Eye (tissue), 1 donor: ENCODE measurements around the gene HSDL1.
"Not testable (repeated sequence)": the region's sequence is repeated elsewhere in the genome, so short reads cannot be mapped to it uniquely, and the experiment has no call there.

ENCODE experiments used
- DNase-seq: peaks from one replicate; pipeline ENCODE4 v3.0.0-alpha.2; 2015

HSDL1 gene

DNA sequence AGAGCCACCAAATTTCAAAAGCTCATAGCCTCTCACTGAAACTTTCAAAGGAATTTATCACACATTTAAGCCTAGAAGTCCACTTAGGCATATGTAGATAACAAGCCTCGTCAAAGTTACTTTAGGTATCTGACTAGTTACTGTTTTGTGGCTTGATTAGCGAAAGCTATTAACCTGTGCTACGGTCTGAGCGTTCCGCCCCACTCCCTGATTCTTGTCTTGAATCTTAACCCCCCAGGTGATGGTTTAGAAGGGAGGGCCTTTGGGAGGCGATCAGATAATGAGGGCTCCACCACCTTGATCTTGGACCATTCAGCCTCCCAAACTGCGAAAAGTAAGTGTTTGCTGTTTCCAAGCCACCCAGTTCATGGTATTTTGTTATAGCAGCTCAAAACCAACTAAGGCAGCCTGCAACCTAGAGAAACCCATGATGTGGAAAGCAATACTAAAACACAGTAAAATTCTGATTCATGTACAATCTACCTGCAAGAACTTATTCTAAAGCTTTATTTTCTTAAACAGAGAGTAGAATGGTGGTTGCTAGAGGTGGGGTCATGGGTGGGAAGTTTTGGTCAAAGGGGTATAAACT, 7.1 kb downstream of the HSDL1 start:
- no peak for DNase-seq

DNA sequence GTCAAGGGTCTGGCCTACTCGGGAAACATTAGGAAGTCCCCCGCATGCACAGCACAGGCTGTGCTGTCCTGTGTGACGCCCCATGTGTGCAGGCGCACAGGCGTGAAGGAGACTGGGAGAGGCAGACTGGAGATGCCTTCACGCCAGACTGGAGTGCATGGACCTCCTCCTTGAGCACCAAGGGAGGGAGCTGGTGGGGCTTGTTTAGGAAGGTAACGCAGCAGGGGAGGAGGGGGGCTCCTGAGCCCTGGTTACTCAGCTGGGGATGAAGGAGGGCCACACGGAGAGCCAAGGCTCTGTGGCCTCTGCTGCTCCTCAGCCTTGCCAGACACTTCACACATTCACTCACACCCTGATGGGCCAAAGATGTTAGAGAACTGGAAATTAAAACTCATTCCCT, 7.7 kb downstream of the HSDL1 start:
- peak; percentile 45 for DNase-seq

DNA sequence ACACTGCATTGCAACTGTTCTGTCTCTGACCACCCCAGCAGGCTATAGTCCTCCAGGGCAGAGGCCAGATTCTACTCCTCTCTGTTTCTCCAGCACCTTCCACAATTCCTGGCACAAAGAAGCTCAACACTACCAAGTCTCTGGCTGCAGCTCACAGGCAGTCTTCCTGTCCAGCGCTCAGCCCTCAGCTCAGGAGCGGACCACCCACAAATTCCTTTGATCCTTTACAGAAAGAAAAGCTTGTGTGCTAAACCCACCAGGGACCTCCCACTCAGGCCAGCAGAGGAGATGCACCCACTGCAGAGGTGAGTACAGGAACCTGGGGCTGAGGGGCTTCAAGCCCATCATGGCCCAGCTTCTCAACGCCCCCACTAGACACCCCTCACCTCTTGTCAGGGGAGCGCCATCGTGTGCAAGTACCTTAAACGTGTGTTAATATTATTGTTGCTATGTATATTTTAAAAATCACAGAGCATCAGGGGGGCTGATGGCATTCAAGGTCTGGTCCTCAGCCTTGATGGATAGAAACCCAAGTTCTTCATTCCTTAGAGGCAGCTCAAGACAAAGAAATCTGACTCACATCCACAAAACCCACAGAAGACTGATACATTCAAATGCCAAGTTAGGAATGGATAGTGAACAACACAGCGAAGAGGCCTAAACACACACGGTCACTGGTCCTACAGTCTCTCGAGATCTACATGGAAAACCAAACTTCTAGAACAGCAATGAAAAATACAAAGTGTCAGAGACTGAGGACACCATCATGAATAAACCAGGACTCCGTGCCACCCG, 8.4 kb downstream of the HSDL1 start:
- peak; percentile 42 for DNase-seq

DNA sequence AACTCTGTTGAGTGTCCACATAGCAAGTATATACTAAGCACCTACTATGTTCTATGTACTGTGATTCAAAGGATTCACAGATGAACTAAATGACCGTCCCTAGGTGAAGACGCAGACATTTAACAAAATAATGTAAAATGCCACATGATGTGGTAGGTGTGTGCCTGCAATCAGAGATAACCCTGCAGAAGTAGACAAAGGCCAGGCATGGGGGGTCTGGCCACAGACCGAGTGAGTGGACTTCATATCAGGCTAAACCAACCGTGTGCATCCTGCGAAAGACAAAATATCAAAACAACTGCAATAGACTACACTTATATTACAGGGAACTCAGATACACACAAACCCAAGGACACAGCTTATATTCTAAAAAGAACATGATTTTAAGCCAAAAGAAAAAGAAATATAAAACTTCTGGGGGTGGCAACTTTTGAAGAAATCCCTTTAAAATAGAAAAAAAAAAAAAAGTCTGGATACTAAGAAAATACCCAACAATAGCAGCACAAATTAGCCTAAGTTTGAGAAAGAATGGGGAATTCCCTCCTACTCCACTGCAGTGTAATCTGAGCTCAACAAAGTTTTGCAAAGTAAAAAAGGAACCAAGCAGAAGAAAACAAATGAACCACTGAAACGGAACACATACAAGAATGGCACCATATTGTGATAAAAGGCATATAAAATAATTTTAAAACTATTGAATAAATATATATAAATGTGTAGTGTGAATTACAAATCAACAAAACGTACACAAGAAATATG, 12.3 kb downstream of the HSDL1 start:
- DNase-seq: no peak

DNA sequence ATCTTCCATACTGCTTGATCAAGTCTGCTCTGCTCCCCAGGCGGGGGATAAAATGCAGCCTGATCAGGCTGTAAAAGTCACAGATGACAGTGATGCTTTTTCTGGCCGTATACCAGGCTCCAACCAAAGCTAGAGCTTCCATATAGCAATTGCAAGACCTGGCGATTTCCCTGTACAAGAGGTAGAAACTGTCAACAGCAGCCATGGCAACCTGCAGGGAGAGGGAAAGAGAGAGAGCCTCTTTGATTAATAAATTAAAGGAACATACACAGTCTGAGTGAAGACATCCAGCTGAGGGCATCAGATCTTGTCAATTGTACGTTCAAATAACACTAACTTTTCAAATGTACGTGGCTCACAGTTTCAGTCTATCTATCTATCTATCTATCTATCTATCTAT, 13.9 kb downstream of the HSDL1 start:
- no peak for DNase-seq

DNA sequence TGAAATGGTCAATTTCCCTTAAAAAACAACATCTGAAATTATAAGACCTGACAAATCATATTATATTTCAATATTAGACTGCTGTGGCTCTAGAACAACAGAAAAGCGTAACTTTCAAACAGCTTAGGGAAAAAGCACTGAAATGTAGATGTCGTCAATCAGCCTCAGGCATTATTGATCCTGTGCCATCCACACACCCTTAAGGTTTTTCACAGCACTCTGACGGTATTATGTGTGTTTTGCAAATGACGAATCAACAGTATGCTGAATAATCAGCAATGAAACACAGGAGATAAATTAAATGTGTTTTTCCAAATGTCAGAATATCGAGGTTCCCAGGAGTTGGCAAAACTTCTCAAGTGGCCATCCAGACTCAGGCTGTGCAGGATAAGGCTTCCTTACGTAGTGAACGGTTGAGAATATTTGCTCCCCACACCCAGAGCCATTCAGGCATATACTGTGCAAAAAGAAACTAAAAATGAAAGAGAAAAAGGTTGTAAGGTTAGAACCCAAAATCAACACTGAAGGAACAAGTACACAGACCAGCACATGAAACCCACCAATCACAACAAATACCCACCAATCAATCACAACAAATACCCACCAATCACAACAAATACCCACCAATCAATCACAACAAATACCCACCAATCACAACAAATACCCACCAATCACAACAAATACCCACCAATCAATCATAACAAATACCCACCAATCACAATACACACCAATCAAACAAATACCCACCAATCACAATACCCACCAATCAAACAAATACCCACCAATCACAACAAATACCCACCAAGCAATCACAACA, 20.5 kb downstream of the HSDL1 start:
- DNase-seq: no peak

DNA sequence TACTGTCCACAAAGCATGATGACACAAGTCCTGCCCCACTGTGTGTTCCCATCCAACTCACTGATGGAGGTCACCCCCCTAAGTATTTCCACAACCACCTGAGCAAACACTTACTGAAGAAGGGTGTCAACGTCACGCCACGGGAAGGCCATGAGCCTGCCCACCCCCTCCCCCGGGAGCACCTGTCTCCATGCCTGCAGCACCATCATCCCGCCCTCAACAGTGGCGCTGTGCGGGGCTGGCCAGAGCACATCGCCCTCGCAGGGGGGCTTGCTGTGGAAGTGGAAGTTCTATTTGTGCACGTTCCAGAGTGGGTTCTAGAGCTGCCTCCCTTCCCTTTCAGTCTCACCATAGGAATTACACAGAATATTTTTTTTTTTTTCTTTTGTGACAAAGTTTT, 24.0 kb downstream of the HSDL1 start:
- no peak for DNase-seq

DNA sequence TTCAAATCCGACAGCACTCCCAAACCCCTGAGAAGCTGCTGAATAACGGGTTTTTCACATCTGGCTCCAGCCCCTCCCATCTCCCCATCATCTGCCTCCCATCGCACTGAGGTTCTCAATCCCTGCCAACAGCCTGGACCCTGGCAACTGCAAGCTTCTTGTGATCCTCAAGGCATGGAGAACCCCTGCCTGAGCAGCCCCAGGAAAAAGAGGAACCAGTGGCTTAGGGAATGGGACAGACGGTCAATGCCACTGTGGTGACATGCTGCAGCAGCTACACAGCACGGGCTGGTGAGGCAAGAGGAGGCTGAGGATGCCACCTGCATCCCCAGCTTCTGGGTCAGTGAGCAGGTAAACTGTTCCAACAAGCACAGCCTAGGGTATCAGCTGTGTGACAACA, 25.0 kb downstream of the HSDL1 start:
- DNase-seq: no peak

DNA sequence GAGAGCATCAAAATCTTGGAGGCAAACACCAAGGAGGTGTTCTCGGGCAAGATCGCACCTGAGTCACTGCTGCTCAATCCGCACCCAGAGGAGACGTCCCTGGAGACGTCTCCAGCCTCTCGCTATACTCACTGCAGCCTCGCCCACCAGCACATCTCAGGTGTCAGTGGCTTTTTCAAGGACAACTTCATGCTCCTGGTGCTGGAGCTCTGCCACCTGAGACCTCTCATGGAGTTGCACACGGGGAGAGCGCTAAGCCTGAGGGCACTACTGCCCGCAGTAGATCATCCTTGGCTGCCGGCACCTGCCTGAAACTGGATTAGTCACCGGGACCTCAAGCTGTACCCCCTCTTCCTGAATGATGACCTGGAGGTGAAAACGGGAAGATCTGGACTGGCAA, 25.6 kb downstream of the HSDL1 start:
- DNase-seq: no peak

DNA sequence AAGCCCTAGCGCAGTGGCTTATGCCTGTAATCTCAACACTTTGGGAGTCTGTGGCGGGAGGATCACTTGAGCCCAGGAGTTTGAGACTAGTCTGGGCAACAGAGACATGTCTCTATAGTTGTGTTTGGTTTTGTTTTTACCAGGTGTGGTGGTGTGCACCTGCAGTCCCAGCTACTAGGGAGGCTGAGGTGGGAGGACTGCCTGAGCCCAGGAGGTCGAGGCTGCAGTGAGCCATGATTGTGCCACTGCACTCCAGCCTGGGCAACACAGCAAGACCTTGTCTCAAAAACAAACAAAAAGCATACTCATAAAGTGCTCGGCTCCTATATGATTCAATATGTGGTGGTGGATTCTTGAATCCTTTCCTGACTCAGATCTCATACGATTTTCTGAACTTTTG, 26.7 kb downstream of the HSDL1 start:
- not testable (repeated sequence) for DNase-seq

DNA sequence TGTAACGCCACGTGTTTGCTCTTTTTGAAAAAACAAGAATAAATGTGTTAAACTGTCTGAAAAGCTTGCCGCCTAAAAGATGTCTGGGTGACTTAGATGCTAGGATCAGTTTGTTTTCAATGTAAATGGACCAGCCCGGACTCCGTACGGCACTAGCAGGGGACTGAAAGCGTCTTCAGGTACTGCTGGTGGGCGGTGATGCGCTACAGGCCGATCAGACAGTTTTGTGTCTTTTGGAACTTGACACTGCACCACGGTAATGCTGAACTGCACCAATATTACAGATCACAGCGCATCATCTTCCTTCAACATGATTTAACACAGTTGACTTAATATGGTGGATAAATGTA, 27.5 kb downstream of the HSDL1 start:
- no peak for DNase-seq

DNA sequence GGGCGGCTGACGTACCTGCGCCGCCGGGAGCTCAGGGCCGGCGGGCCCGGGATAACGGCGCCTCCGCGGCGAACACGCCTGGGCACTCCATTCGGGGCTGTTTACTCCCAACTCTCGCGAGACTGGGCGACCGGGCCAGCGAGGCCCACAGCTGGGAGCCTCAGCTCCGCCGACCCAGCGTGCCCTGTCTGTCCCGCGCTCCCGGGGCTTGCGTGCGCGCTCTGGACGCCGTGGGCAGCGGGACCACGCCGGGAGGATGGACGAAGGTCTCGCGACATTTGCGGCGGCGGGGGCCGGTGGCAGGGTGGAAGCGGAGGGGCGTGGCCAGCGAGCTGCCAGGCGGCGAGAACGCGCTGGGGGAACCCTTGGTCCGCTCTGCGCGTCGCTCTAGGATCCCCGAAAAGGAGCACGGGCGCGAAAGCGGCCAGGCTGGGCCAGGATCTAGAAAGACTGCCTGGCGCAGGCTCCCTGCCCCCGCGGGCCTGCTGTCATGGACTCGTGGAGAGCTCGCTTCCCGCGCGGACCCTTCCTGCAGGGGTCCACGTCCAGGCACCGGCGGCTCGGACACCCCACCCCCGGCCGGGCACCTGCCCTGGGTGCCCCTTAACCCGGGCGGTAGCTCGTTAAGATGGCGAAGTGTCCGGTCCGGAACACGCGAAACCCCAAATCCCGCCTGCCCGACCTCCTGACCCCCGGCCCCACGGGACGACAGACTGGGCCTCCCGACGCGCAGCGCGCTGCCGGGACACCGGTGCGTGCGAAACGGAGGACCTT, 28.1 kb downstream of the HSDL1 start, which contains the start of gene MBTPS1:
MBTPS1 (minus strand) TSS at position 223 of the 774 bp plus-strand sequence. CDS start 15,159 bp downstream, outside the sequence.
- peak; percentile 99 for DNase-seq

DNA sequence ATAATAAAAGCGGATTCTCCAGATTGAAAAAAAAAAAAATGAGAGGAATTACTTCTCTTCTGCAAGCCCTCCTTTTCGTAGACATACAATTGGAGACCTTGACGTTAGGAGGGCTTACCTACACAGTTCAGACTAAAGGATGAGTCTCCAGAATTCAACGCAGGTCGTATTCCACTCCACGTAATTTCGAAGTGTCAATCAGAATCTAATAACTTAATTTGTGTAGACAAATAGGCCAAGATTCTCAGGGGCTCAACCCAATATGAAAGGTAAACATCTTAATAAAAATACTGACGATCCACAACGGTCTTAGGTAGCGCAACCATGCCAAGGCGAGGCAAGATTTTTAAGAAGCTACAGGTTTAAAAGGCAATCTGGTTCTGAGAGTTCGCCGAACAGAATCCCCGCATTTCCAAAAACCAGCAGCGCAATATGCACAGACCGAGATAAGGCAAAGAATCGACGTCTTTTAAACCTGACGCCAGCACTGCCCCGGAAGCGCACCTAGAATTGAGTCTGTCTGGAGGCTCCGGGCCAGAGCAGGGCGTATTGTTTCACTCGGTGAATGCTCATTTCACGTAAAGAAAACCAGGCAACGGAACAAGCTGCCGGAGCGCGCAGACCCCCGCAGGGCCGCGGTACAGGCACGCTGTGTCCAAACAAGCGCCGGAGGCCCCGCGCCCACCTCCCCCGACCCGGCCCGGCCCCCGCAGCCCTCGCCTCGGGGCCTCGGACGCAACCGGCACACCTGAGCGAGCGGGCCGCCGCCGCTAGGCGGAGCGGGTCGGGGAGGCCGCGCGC, 28.9 kb downstream of the HSDL1 start:
- peak; percentile 72 for DNase-seq

DNA sequence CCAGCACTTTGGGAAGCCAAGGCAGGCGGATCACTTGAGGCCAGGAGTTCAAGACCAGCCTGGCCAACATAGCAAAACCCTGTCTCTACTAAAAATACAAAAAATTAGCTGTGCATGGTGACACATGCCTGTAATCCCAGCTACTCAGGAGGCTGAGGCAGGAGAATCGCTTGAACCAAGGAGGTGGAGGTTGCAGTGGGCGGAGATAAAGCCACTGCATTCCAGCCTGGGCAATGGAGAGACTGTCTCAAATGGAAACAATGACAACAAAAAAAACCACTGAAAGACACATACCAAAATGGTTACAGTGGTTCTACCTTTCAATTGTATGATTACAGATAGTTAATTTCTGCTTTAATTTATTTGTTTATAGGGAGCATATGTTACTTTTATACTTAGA, 33.0 kb downstream of the HSDL1 start:
- DNase-seq: not testable (repeated sequence)

DNA sequence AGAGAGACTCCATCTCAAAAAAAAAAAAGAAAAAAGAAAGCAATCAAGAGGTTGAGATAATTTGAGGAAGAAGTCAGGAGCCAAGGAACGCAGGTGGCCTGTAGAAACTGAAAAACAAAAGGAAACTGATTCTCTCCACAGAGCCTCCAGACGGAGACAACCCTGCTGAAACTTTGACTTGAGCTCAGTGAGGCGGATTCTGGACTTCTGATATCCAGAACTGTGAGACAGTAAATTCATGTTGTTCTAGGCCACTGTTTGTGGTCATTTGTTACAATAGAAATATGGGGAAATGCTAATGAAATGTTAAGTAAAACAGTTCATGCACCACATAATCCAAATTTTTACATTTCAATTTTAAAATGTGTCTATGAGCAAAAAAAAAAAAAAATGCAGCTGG, 33.5 kb downstream of the HSDL1 start:
- DNase-seq: no peak

DNA sequence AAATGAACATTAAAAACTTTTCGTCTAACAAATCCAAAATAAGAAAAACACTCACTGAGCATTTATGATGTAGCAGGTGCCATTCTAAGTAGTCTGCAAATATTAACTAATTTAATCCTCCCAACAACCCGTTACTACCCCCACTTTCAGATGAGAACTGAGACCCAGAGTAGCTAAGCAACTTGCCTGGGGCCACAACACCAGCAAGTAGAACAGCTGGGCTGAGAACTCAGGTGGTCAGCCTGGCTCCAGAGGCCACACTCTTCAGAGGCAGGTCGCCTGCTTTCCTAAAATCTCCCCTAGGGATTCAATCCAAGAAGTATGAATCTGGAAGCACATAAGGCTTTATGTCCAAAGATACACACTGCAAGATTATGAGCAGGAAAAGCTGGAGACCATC, 34.5 kb downstream of the HSDL1 start:
- DNase-seq: no peak

DNA sequence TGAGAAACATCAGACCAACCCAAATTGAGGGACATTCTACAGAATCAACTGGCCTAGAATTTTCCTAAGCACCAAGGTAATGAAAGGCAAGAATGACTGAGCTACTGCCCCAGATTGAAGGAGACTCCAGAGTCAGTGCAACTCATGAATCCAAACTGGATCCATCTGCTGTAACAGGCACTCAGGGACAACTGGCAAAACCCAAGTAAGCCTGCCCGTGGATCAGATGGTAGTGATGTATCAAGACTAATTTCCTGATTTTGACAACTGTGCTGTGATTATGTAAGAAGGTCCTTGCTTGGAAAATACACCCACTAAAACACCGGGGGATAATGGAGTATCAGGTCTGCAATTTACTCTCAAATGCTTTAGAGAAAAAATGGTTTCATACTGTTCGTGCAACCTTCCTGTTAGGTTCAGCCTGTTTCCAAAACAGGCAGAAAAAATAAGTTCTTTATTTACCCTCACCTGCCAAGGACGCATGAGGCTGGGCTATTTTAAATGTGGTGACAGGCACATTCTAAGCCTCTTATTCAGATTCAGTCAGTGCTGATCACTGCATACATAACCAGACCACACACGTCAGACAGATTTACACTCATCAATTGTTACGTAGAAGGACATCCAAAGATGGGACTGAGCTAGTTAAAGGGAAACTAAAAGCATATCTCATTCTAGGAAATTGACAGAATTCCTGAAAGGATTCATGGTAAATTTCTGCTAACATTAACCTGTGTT, 35.2 kb downstream of the HSDL1 start:
- no peak for DNase-seq

DNA sequence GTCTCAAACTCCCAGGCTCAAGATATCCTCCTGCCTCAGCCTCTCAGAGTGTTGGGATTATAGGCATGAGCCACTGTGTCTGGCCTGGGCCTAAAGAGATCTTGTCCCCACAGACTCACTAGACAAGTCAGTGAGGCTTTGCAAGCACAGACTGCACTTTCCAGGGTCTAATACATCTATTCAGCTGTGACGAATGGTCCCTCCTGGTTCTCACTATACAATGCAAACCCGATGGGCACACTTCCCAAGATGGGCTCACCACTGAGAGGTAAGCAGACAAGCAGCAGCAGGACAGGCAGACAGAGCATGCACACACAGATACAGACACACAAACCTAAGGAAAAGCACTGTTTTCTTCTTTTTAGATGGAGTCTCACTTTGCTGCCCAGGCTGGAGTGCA, 37.1 kb downstream of the HSDL1 start:
- no peak for DNase-seq

DNA sequence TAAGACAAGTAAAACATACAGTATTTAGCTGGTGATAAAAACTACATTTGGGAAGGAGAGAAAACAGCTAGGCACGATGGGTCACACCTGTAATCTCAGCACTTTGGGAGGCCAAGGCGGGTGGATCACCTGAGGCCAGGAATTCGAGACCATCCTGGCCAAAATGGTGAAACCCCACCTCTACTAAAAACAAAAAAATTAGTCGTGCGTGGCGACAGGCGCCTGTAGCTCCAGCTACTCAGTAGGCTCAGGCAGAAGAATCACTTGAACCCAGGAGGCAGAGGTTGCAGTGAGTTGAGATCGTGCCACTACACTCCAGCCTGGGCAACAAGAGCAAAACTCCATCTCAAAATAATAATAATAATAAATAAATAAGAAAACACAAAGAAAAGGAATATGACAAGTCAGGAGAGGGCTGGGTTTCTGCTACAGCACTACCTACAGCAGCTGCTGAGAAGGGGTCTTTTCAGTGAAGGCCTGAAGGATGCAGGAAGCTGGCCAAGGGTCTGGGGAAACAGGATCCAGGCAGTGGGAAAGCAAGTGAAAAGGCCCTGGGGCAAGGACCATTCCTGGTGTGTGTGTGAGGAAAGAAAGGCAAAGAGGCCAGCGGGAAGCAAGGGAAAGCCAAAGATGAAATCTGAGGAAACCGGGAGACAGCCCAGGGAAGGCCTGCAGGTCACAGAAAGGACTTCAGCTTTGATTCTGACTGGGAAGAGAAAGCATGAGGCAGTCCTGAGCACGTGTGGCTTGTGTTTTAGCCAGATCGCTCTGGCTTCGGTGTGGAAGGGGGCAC, 38.8 kb downstream of the HSDL1 start:
- no peak for DNase-seq

DNA sequence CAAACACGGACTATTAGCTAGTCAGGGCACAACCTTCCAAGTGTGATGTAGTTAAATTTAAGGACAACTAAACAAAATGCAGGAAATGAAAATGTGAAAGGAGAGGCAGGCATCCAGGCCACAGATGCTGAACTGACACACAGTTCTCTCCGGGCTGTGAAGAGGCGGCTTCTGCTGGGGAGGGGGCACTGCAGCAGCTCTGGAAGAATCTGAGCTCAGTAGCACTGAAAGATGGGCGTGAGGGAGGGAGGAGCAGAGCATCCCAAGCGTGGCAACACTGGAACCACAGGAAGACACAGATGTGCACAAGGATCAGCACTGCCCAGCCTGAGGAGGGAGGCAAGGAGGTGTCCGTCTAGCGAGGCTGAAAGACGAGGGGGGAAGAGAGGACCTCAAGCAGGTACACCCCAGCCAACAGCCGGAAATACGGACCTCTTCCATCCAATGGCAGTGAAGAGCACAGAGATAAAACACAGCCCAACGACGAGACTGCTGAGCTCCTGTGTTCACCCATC, 39.6 kb downstream of the HSDL1 start:
- DNase-seq: no peak
